Vagina (tissue), 2 donors: ENCODE measurements around the gene PGBD5. TPM values are rescaled to one million over a fixed set of nuclear protein-coding genes. Genes with fewer than 3 reads are reported as not detected.

Experiments used
- DNase-seq, 2 donors: peaks; one replicate each; pipeline ENCODE4 v3.0.0-alpha.2; 2017; ENCODE audit errors: extremely low spot score in 2 of 2
- H3K27ac ChIP-seq: fragments of 200-600 bp; sonication (generic); one replicate; pipeline ENCODE4 v1.5.1; 2019
- H3K27me3 ChIP-seq: fragments of 200-600 bp; sonication (generic); one replicate; pipeline ENCODE4 v1.5.1; 2019
- H3K36me3 ChIP-seq, 2 donors: fragments of 200-600 bp; sonication (generic); one replicate each; pipeline ENCODE4 v1.5.1; 2017 to 2019
- H3K4me1 ChIP-seq: fragments of 200-600 bp; sonication (generic); one replicate; pipeline ENCODE4 v1.5.1; 2019
- H3K4me3 ChIP-seq, 2 donors: fragments of 200-600 bp; sonication (generic); 1 replicate in 1 of 2; 2 replicates in 1 of 2; pipeline ENCODE4 v1.5.1; 2016 to 2019
- H3K9me3 ChIP-seq: fragments of 200-600 bp; sonication (generic); one replicate; pipeline ENCODE4 v1.5.1; 2019
- CTCF ChIP-seq, 3 experiments: fragments of 450-650 bp in 2 of 3; fragments of 200-600 bp in 1 of 3; sonication (generic) in 1 of 3; IDR thresholded peaks; one replicate each; pipeline ENCODE4 v1.5.1; 2017 to 2019; ENCODE audit warnings: antibody characterized with exemption in 3 of 3, mild to moderate bottlenecking in 2 of 3, moderate library complexity in 2 of 3
- POLR2A ChIP-seq, 2 donors: fragments of 450-650 bp; IDR thresholded peaks; one replicate each; pipeline ENCODE4 v1.6.1; 2017; ENCODE audit warnings: antibody characterized with exemption in 2 of 2, mild to moderate bottlenecking in 2 of 2, moderate library complexity in 2 of 2
- POLR2AphosphoS5 ChIP-seq, 2 donors: sonication (generic); formaldehyde crosslinking; IDR thresholded peaks; one replicate each; pipeline ENCODE4 v1.9.0; 2017; ENCODE audit warnings: antibody characterized with exemption in 2 of 2, mild to moderate bottlenecking in 2 of 2, low read depth in 1 of 2; ENCODE audit not compliant: insufficient read depth in 1 of 2
- intact Hi-C: fragments of 100-400 bp; cut with DNase I; formaldehyde crosslinking; loops from one replicate; pipeline ENCODE4 v1.15.1; 2023
- total RNA-seq: library from RNA; depleted of rRNA; stranded (reverse); fragments of >200 nt; gene quantifications from one replicate; pipeline ENCODE4 v1.2.3, GENCODE V29; 2016

PGBD5 gene
- total RNA-seq, 1 donor from 2014 or later: 0.98 TPM

DNA sequence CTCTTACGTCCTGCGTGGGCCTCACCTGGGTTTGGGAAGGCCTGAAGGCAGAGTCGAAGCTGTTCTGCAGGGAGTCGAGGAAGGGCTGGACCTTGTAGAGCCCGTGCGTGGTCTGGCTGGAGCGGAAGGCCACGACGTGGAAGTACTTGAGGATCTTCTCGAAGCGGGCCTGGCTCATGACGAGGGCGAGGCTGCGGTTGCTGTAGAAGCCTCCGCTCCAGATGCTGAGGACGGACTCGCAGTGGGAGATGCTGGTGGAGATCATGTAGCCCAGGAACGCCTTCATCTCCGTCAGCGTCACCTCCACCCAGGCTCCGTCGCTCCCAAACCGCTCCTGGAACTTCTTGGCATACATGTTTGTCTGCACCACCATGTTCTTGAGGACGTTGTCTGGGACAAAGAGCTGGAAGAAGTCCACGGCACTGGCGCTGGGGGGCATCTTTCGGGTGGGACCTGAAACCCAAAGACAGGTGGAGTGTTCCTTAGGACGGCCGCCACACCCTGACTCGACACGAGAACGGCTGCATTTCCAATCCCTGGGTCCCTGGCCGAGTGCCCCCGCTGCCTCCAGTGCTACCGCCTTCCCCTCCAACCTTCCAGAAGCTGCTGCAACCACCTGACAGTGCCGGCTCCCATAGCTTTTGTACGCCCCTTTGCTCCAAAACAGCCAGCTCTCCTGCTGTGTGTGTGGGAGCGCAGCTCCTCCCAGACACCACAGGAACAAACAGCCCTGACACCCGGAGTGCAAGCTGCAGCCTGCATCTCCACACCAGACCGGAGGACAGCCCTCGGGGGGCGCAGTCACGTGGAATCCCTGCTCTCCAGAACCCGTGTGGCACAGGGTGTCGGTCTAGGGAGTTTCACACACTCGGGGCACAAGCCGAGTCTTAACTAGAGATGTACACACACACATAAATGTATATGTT is 69.0 kb downstream of the PGBD5 start:
- no peak for TF ChIP-seq POLR2A (IDR thresholded peaks at IDR 0.05)
- TF ChIP-seq CTCF (IDR thresholded peaks at IDR 0.05): no peak
- TF ChIP-seq POLR2AphosphoS5 (IDR thresholded peaks at IDR 0.05; ENCODE audit: insufficient read depth in 1 of 2, low read depth in 1 of 2): no peak
- H3K36me3 ChIP-seq: no peaks in the 10 kb centered on the region
- intact Hi-C loops: no loop called here
- no peak overlapping the region for H3K4me3 ChIP-seq
- H3K9me3 ChIP-seq: no peaks in the 10 kb centered on the region
- no peaks in the 10 kb centered on the region for H3K27me3 ChIP-seq
- peaks cover 38% of the 10 kb centered on the region for H3K4me1 ChIP-seq
- H3K27ac ChIP-seq: no peak overlapping the region
- no peak for DNase-seq

GRCh38 chr1:230356190-230356589 is 69.9 kb downstream of the PGBD5 start:
- H3K9me3 ChIP-seq: no peaks in the 10 kb centered on the region
- intact Hi-C loops: no loop called here
- no peak for TF ChIP-seq CTCF (IDR thresholded peaks at IDR 0.05)
- no peak for TF ChIP-seq POLR2AphosphoS5 (IDR thresholded peaks at IDR 0.05; ENCODE audit: insufficient read depth in 1 of 2, low read depth in 1 of 2)
- no peak for TF ChIP-seq POLR2A (IDR thresholded peaks at IDR 0.05)
- no peak overlapping the region for H3K27ac ChIP-seq
- no peak overlapping the region for H3K4me3 ChIP-seq
- no peaks in the 10 kb centered on the region for H3K36me3 ChIP-seq
- DNase-seq: no peak
- H3K27me3 ChIP-seq: no peaks in the 10 kb centered on the region
- peaks cover 46% of the 10 kb centered on the region for H3K4me1 ChIP-seq

- H3K9me3 ChIP-seq: no peaks in the 10 kb centered on the region
- H3K4me1 ChIP-seq: peaks cover 44% of the 10 kb centered on the region
- intact Hi-C loops: no loop called here
- H3K4me3 ChIP-seq: no peak overlapping the region
- no peak for DNase-seq
- no peak overlapping the region for H3K27ac ChIP-seq
- H3K27me3 ChIP-seq: no peaks in the 10 kb centered on the region
- H3K36me3 ChIP-seq: no peaks in the 10 kb centered on the region
- TF ChIP-seq POLR2A (IDR thresholded peaks at IDR 0.05) (no peak), POLR2AphosphoS5 (IDR thresholded peaks at IDR 0.05; ENCODE audit: insufficient read depth in 1 of 2, low read depth in 1 of 2) (no peak), CTCF (IDR thresholded peaks at IDR 0.05) (no peak)
Measured at GRCh38 chr1:230355594-230355993, 70.5 kb downstream of the PGBD5 start.

DNA sequence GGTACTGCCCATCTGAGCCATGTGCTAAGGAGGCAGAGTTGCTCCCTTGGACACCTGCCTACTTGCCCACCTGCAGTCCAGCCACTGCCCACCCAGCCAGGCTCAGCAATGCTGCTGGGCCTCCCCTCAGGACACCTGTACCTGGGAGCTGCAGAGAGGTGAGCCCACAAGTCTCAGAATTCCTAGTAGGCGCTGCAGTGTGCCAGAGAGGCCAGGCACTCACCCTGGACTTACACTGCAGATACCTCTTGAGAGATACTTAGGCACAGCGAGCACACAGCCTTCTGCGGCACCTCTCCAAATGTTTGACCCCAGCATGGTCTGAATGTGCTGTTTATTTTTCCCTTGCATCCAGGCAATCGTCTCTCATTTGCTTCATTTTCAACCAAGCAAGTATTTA is 71.0 kb downstream of the PGBD5 start:
- Histone ChIP-seq H3K27ac (no peak overlapping the region), H3K4me1 (peaks cover 39% of the 10 kb centered on the region), H3K4me3 (no peak overlapping the region), H3K27me3 (no peaks in the 10 kb centered on the region), H3K36me3 (no peaks in the 10 kb centered on the region), H3K9me3 (no peaks in the 10 kb centered on the region)
- intact Hi-C loops: no loop called here
- no peak for DNase-seq
- TF ChIP-seq CTCF (IDR thresholded peaks at IDR 0.05) (no peak), POLR2A (IDR thresholded peaks at IDR 0.05) (no peak), POLR2AphosphoS5 (IDR thresholded peaks at IDR 0.05; ENCODE audit: insufficient read depth in 1 of 2, low read depth in 1 of 2) (no peak)

- no peaks in the 10 kb centered on the region for H3K9me3 ChIP-seq
- H3K36me3 ChIP-seq: no peaks in the 10 kb centered on the region
- TF ChIP-seq POLR2AphosphoS5 (IDR thresholded peaks at IDR 0.05; ENCODE audit: insufficient read depth in 1 of 2, low read depth in 1 of 2) (no peak), POLR2A (IDR thresholded peaks at IDR 0.05) (no peak), CTCF (IDR thresholded peaks at IDR 0.05) (no peak)
- no peaks in the 10 kb centered on the region for H3K27me3 ChIP-seq
- peaks cover 29% of the 10 kb centered on the region for H3K4me1 ChIP-seq
- no peak for DNase-seq
- intact Hi-C loops: no loop called here
- no peak overlapping the region for H3K27ac ChIP-seq
- H3K4me3 ChIP-seq: no peak overlapping the region
Measured at GRCh38 chr1:230354005-230354404, 72.1 kb downstream of the PGBD5 start.
